ENCODE results near the gene WDR46.

WDR46 gene

GRCh38 chr6:33301877-33302276 lies 12.8 kb upstream of the WDR46 start:
- no peak for TF ChIP-seq CTCF (IDR thresholded peaks at IDR 0.05; ENCODE audit: low read length, missing control alignments)
- DNase-seq (ENCODE audit: low read depth): no peak
- H3K4me3 ChIP-seq (replicated peaks; ENCODE audit: low read depth, low read length): no peak overlapping the region

GRCh38 chr6:33299237-33299944 lies 10.4 kb upstream of the WDR46 start:
- H3K4me3 ChIP-seq (replicated peaks; ENCODE audit: low read depth, low read length): peak overlapping the region; percentile 81
- peak; percentile 69 for TF ChIP-seq CTCF (IDR thresholded peaks at IDR 0.05; ENCODE audit: low read length, missing control alignments)
- peak; percentile 92 for DNase-seq (ENCODE audit: low read depth)

GRCh38 chr6:33298773-33299236 lies 9.8 kb upstream of the WDR46 start, which contains the start of gene RGL2:
Gene RGL2 (minus strand): TSS chr6:33298942. CDS start chr6:33298610, 332 bp downstream.
- H3K4me3 ChIP-seq (replicated peaks; ENCODE audit: low read depth, low read length): peak within 1 kb of the TSS; percentile 81
- peak; percentile 62 for DNase-seq (ENCODE audit: low read depth)
- TF ChIP-seq CTCF (IDR thresholded peaks at IDR 0.05; ENCODE audit: low read length, missing control alignments): no peak

GRCh38 chr6:33297956-33298772 lies 9.1 kb upstream of the WDR46 start:
- no peak for TF ChIP-seq CTCF (IDR thresholded peaks at IDR 0.05; ENCODE audit: low read length, missing control alignments)
- DNase-seq (ENCODE audit: low read depth): peak; percentile 90
- H3K4me3 ChIP-seq (replicated peaks; ENCODE audit: low read depth, low read length): peak overlapping the region; percentile 81

GRCh38 chr6:33297406-33297955 lies 8.4 kb upstream of the WDR46 start:
- no peak for TF ChIP-seq CTCF (IDR thresholded peaks at IDR 0.05; ENCODE audit: low read length, missing control alignments)
- no peak for DNase-seq (ENCODE audit: low read depth)
- H3K4me3 ChIP-seq (replicated peaks; ENCODE audit: low read depth, low read length): peak overlapping the region; percentile 81

- DNase-seq (ENCODE audit: low read depth): no peak
- TF ChIP-seq CTCF (IDR thresholded peaks at IDR 0.05; ENCODE audit: low read length, missing control alignments): no peak
- peak overlapping the region; percentile 81 for H3K4me3 ChIP-seq (replicated peaks; ENCODE audit: low read depth, low read length)
Observed at GRCh38 chr6:33296797-33297405, 7.9 kb upstream of the WDR46 start.

Data from fibroblast of pulmonary artery (primary cell).